Stimulated activated CD4-positive, alpha-beta T cell treated with anti-CD3 and anti-CD28 coated beads, Interleukin-2, amount 100 ng/mL, for 4 hours (primary cell): ENCODE measurements around the gene SGMS1.

Source experiments
- DNase-seq: peaks from one replicate; pipeline ENCODE4 v3.0.0-alpha.2; 2020; ENCODE audit warnings: low read depth

The SGMS1 gene

GRCh38 chr10:50636618-50637579 lies 13.1 kb upstream of the SGMS1 start:
- no peak for DNase-seq

- no peak for DNase-seq
Measured at GRCh38 chr10:50635286-50635685, 11.5 kb upstream of the SGMS1 start.

GRCh38 chr10:50634479-50634878 lies 10.7 kb upstream of the SGMS1 start:
- DNase-seq: no peak

- DNase-seq: no peak
Measured at GRCh38 chr10:50631052-50631451, 7.3 kb upstream of the SGMS1 start.

- no peak for DNase-seq
Measured at GRCh38 chr10:50629495-50630122, 5.9 kb upstream of the SGMS1 start.

- no peak for DNase-seq
Measured at GRCh38 chr10:50627896-50628295, 4.1 kb upstream of the SGMS1 start.

- DNase-seq: no peak
Measured at GRCh38 chr10:50627443-50627842, 3.7 kb upstream of the SGMS1 start.

GRCh38 chr10:50625649-50626132 lies 1.9 kb upstream of the SGMS1 start:
- DNase-seq: no peak

GRCh38 chr10:50624866-50625501 lies 1.2 kb upstream of the SGMS1 start:
- peak; percentile 32 for DNase-seq

- DNase-seq: peak; percentile 94
Measured at GRCh38 chr10:50624413-50624865, 683 bp upstream of the SGMS1 start.

- DNase-seq: peak; percentile 25
Measured at GRCh38 chr10:50622706-50623662, 772 bp downstream of the SGMS1 start.

- DNase-seq: peak; percentile 61
Measured at GRCh38 chr10:50621968-50622705, 1.6 kb downstream of the SGMS1 start.

- DNase-seq: no peak
Measured at GRCh38 chr10:50620899-50621298, 2.9 kb downstream of the SGMS1 start.

- DNase-seq: no peak
Measured at GRCh38 chr10:50619882-50620281, 3.9 kb downstream of the SGMS1 start.

- DNase-seq: no peak
Measured at GRCh38 chr10:50619166-50619565, 4.6 kb downstream of the SGMS1 start.

GRCh38 chr10:50618624-50619023 lies 5.1 kb downstream of the SGMS1 start:
- no peak for DNase-seq

- no peak for DNase-seq
Measured at GRCh38 chr10:50615658-50616057, 8.1 kb downstream of the SGMS1 start.

- DNase-seq: no peak
Measured at GRCh38 chr10:50614444-50615137, 9.2 kb downstream of the SGMS1 start.

GRCh38 chr10:50613726-50614443 lies 9.9 kb downstream of the SGMS1 start:
- DNase-seq: no peak
